Bronchus fibroblast of lung (primary cell): ENCODE data around the gene ADRA2B. TPM values are rescaled to one million over a fixed set of nuclear protein-coding genes. Genes with fewer than 3 reads are reported as not detected.

Experiments
- total RNA-seq: library from RNA; depleted of rRNA; stranded (reverse); fragments of >200 nt; gene quantifications from 2 replicates; pipeline ENCODE4 v1.2.3, GENCODE V29; 2015

Gene ADRA2B
- total RNA-seq: not detected in 2 replicates

GRCh38 chr2:96116424-96116878 is at the start of gene ADRA2B:
ADRA2B (minus strand) TSS chr2:96116571; CDS start chr2:96116149, 422 bp downstream.

GRCh38 chr2:96145036-96145847 is 28.9 kb upstream of the ADRA2B start, which contains the start of gene DUSP2:
DUSP2 (minus strand) TSS chr2:96145440; CDS start chr2:96145354, 86 bp downstream.

GRCh38 chr2:96138179-96139145 is 22.1 kb upstream of the ADRA2B start, which contains the start of gene ASTL:
ASTL (minus strand) TSS chr2:96138502; CDS start chr2:96138436, 66 bp downstream.

Other genes starting within 250 kb of the ADRA2B start
- 8.3 and 9.6 TPM in 2 replicates for gene ANKRD36C, start 124.7 kb downstream of the ADRA2B start, total RNA-seq
- gene GPAT2, start 81.7 kb downstream of the ADRA2B start, total RNA-seq: 2.4 and 2.5 TPM in 2 replicates
- gene ASTL, start 21.9 kb upstream of the ADRA2B start, total RNA-seq: not detected in 2 replicates
- 1.0 and 1.2 TPM in 2 replicates for gene DUSP2, start 28.9 kb upstream of the ADRA2B start, total RNA-seq
- gene STARD7, start 92.3 kb upstream of the ADRA2B start, total RNA-seq: 78.0 and 89.3 TPM in 2 replicates
- gene TMEM127, start 149.4 kb upstream of the ADRA2B start, total RNA-seq: 19.6 and 21.9 TPM in 2 replicates
- gene CIAO1, start 149.7 kb upstream of the ADRA2B start, total RNA-seq: 106 and 116 TPM in 2 replicates
- gene SNRNP200, start 189.0 kb upstream of the ADRA2B start, total RNA-seq: 60.5 and 65.0 TPM in 2 replicates
- 3.7 and 4.2 TPM in 2 replicates for gene ITPRIPL1, start 208.7 kb upstream of the ADRA2B start, total RNA-seq
- 41.9 and 42.2 TPM in 2 replicates for gene NCAPH, start 219.2 kb upstream of the ADRA2B start, total RNA-seq